ENCODE measurements around the gene ARHGEF17.

The ARHGEF17 gene

DNA sequence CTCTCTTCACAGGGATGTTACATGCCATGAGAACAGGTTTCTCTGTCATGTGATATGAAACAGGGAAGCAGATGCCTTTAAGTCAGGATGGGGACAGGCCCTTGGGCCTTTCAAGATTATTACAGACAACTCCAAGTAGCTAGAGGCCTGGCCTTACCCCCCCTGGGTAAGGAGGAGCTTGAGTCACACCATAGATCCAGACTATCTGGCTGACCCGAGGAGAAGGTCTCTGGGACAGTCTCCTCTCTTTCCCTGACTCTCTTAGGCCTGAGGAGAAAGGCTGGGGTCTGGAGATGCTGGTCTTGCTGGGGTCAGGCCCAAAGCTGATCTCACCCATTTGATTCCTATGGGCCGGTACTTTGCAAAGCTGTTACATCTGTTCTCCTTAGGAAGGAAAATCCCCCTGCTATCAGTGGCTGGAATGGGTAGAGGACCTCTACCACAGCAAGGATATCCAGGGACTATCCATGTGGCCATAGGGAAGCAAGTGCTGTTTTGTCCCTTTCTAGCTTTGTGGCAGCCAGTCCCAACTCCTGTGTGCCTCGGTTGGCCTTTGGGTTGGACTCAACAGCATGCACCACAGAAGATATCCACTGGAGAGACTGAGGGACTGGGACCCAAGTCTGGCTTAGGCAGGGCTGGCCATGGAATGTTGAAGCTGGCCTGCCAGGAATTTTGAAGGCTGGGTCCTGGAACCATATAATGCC is 93.3 kb downstream of the ARHGEF17 start:
- TF ChIP-seq, protein P1, sequence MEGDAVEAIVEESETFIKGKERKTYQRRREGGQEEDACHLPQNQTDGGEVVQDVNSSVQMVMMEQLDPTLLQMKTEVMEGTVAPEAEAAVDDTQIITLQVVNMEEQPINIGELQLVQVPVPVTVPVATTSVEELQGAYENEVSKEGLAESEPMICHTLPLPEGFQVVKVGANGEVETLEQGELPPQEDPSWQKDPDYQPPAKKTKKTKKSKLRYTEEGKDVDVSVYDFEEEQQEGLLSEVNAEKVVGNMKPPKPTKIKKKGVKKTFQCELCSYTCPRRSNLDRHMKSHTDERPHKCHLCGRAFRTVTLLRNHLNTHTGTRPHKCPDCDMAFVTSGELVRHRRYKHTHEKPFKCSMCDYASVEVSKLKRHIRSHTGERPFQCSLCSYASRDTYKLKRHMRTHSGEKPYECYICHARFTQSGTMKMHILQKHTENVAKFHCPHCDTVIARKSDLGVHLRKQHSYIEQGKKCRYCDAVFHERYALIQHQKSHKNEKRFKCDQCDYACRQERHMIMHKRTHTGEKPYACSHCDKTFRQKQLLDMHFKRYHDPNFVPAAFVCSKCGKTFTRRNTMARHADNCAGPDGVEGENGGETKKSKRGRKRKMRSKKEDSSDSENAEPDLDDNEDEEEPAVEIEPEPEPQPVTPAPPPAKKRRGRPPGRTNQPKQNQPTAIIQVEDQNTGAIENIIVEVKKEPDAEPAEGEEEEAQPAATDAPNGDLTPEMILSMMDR (IDR thresholded peaks at IDR 0.05): no peak

DNA sequence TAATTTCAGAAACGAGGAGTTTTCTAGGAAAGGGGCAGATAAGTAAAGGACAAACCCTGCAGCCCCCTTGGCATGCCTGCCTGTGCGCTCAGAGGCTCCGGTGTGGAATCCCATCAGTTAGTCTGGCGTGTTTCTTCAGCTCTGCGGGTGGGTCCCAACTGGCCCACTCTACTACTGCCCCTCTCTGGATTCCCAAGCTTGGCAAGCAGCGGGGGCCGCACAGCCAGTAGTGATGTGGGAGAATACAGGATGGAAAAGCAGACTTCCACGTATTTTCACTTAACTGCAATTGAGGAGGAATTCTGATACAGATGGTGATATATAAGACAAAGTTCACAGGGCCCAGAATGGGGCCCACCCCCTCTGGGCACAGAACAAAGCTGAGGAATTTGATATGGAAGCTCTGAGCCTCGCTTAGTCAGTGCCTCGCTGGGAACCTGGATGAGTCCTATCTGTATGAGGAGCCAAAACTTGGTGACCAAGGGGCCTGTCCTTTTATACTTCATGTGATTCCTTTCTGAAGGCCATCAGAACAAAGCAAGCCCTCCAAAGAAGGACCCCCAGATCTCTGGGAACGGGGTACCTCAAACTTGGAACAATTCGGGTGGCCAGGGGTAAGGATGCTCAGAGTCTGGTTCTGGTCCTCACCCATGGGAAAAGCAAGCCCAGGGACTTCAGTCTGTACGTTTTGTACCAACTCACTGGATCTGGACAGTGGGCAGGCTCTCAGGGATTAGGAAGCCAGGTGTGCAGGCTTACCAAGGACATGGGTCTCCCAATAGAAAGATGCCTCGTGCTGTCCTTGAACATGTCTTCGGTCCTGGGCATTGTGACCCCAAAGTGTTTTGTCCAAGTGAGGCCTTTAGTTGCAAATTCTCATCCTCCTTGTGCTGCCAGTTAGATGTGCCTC is 94.1 kb downstream of the ARHGEF17 start:
- TF ChIP-seq, protein P1 (IDR thresholded peaks at IDR 0.05): no peak

DNA sequence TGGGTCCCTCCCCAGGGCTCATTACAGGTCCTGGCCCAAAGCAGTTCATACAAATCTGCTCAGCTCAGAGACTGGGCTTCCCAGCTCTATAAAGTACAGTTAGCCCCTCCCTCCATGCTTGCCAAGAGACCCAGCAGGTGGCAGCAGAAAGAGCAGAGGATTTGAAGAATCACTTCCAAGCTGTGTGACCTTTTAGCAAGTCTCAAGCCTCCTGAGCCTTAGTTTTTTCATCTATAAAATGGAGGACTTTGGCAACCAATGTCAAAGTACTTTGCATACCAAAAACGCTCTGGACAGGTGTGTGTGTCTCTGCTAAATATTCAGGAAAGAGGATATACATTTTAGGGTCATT is 94.7 kb downstream of the ARHGEF17 start:
- TF ChIP-seq, protein P1 (IDR thresholded peaks at IDR 0.05): no peak; the same call in 1 of the 2 replicates

GRCh38 chr11:73403541-73403940 is 95.5 kb downstream of the ARHGEF17 start:
- TF ChIP-seq, protein P1 (IDR thresholded peaks at IDR 0.05): no peak

- TF ChIP-seq, protein P1 (IDR thresholded peaks at IDR 0.05): peak; percentile 80
Measured at GRCh38 chr11:73404048-73404447, 96.0 kb downstream of the ARHGEF17 start.

DNA sequence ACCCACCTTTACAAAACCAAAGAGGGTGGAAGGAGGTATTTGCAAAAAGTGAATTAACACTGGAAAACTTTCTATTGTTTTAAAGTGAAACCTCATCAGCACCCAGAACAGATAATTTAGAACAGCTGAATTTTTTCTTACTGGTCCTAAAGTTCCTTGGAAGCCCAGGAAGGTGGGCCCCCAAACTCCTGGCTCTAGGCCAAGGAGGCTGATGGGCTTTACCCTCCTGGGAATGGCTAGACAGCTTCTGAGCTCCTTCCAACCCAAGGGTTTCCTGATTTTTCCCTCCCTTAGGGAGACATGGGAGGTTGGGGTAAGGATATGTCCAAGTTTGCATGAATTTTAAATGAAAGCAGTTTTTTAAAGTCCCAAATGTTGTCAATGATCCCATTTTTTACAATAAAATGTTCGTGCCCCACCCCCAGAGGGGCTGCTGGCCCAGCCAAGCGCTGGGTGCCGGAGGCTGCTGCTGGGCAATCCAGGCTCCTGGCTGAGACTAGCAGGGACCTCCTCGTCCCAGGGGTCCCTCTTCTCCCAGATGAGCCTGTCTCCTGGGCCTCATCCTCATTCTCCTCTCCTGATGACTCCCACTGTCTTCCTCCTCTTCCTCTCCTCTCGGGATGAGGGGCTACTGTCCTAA is 96.5 kb downstream of the ARHGEF17 start:
- TF ChIP-seq, protein P1 (IDR thresholded peaks at IDR 0.05): no peak

DNA sequence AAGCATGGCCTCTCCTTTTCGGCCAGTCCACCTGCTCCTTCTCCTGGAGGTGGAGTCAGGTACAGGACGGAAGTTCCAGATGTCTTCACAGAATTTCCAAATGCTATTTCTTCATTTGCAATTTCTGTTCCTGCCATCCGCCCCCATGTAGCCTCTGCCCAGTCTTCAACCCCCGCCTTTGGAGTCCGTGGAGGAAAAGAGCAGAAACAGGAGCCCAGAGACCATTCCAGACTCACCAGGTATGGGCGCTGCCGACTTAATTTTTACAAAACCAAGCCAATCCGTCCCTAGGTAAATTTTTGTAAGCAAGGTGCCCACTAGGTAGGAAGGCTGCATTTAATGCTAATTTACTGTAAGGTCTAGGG is 97.1 kb downstream of the ARHGEF17 start:
- TF ChIP-seq, protein P1 (IDR thresholded peaks at IDR 0.05): no peak

Measured in LNCAP (cell line).